ENCODE measurements around the gene SPATS2.

- TF ChIP-seq CTCF (IDR thresholded peaks at IDR 0.05) (no peak), EZH2 (IDR thresholded peaks at IDR 0.05; ENCODE audit: borderline replicate concordance, insufficient read depth, low read depth, low read length, poor library complexity, severe bottlenecking) (no peak)
Measured at GRCh38 chr12:49417558-49417957, 50.3 kb downstream of the SPATS2 start.
